HepG2 (cell line): ENCODE measurements around the gene HERC5.

Source experiments
- ARNT ChIP-seq: fragments of 450-650 bp; IDR thresholded peaks from 2 replicates; pipeline ENCODE4 v1.6.1; 2017
- ATF3 ChIP-seq: sonication (generic); formaldehyde crosslinking; IDR thresholded peaks from 2 replicates; pipeline ENCODE4 v1.4.0; 2020; ENCODE audit warnings: missing genetic modification reagents
- ETS1 ChIP-seq: sonication (generic); formaldehyde crosslinking; IDR thresholded peaks from 2 replicates; pipeline ENCODE4 v1.4.0; 2020; ENCODE audit warnings: missing genetic modification reagents
- FOSL1 ChIP-seq: sonication (generic); formaldehyde crosslinking; IDR thresholded peaks from 2 replicates; pipeline ENCODE4 v1.9.0; 2021; ENCODE audit warnings: missing genetic modification reagents, borderline replicate concordance
- ISL2 ChIP-seq: sonication (generic); formaldehyde crosslinking; IDR thresholded peaks from 2 replicates; pipeline ENCODE4 v1.5.0; 2020; ENCODE audit warnings: missing genetic modification reagents
- KIAA2018 ChIP-seq: sonication (generic); formaldehyde crosslinking; IDR thresholded peaks from 2 replicates; pipeline ENCODE4 v1.5.0; 2020; ENCODE audit warnings: mild to moderate bottlenecking, missing genetic modification reagents, borderline replicate concordance
- MED1 ChIP-seq: sonication (generic); formaldehyde crosslinking; IDR thresholded peaks from 2 replicates; pipeline ENCODE4 v1.4.0; 2020; ENCODE audit warnings: missing genetic modification reagents
- SETDB1 ChIP-seq: sonication (generic); formaldehyde crosslinking; IDR thresholded peaks from 2 replicates; pipeline ENCODE4 v1.5.1; 2020; ENCODE audit warnings: missing genetic modification reagents, mild to moderate bottlenecking, borderline replicate concordance
- ZBTB3 ChIP-seq: sonication (generic); formaldehyde crosslinking; IDR thresholded peaks from 2 replicates; pipeline ENCODE4 v1.4.0; 2020; ENCODE audit warnings: low read depth, mild to moderate bottlenecking, moderate library complexity, missing genetic modification reagents, borderline replicate concordance
- ZHX2 ChIP-seq, 2 experiments: sonication (generic) in 1 of 2; formaldehyde crosslinking in 1 of 2; IDR thresholded peaks; 2 replicates each; pipeline versions ENCODE4 v1.6.1 to v1.9.0; 2014 to 2022; ENCODE audit warnings: antibody characterized with exemption in 1 of 2, borderline replicate concordance in 1 of 2, inconsistent platforms in 1 of 2, low read depth in 1 of 2, missing genetic modification reagents in 1 of 2
- ZNF280D ChIP-seq: sonication (generic); formaldehyde crosslinking; IDR thresholded peaks from 2 replicates; pipeline ENCODE4 v1.5.1; 2020; ENCODE audit warnings: mild to moderate bottlenecking, missing genetic modification reagents
- ZNF766 ChIP-seq: sonication (generic); formaldehyde crosslinking; IDR thresholded peaks from 2 replicates; pipeline ENCODE4 v1.5.0; 2020; ENCODE audit warnings: missing genetic modification reagents, borderline replicate concordance

GRCh38 chr4:88414755-88415154 is 42.2 kb upstream of the HERC5 start:
- TF ChIP-seq ZBTB3 (no peak), ISL2 (CRISPR knock-in tag) (no peak), ATF3 (CRISPR knock-in tag) (no peak), ARNT (no peak), FOSL1 (CRISPR knock-in tag) (no peak), ZHX2 (IDR thresholded peaks at IDR 0.05; ENCODE audit: low read depth) (no peak), ZHX2 (CRISPR knock-in tag; IDR thresholded peaks at IDR 0.05; ENCODE audit: borderline replicate concordance) (no peak), ZNF280D (CRISPR knock-in tag) (no peak), MED1 (CRISPR knock-in tag) (no peak), SETDB1 (CRISPR knock-in tag) (no peak), KIAA2018 (CRISPR knock-in tag) (no peak), ZNF766 (CRISPR knock-in tag) (no peak), ETS1 (CRISPR knock-in tag) (no peak)
